Tibial artery (tissue), 4 donors: ENCODE measurements around the gene CAMK4.

ENCODE experiments used
- DNase-seq, 2 donors: peaks; one replicate each; pipeline ENCODE4 v3.0.0-alpha.2; 2019
- H3K27ac ChIP-seq, 2 donors: fragments of 200-600 bp; sonication (generic) in 1 of 2; 1 replicate in 1 of 2; 2 replicates in 1 of 2; pipeline ENCODE4 v1.5.1; 2018 to 2019; ENCODE audit warnings: mild to moderate bottlenecking in 1 of 2
- H3K27me3 ChIP-seq, 2 donors: fragments of 200-600 bp; sonication (generic) in 1 of 2; one replicate each; pipeline versions ENCODE4 v1.5.1 to v1.6.0; 2016 to 2019
- H3K36me3 ChIP-seq, 3 donors: fragments of 200-600 bp; sonication (generic) in 2 of 3; one replicate each; pipeline ENCODE4 v1.5.1; 2016 to 2019; ENCODE audit warnings: mild to moderate bottlenecking in 2 of 3
- H3K4me1 ChIP-seq, 4 donors: fragments of 200-600 bp; sonication (generic) in 2 of 4; 1 replicate in 3 of 4; 2 replicates in 1 of 4; pipeline ENCODE4 v1.5.1; 2016 to 2019
- H3K4me3 ChIP-seq, 2 donors: fragments of 200-600 bp; sonication (generic) in 1 of 2; 1 replicate in 1 of 2; 2 replicates in 1 of 2; pipeline ENCODE4 v1.5.1; 2018 to 2019; ENCODE audit warnings: mild to moderate bottlenecking in 2 of 2
- H3K9me3 ChIP-seq, 3 donors: fragments of 200-600 bp; sonication (generic) in 1 of 3; one replicate each; pipeline ENCODE4 v1.5.1; 2016 to 2019
- intact Hi-C: fragments of 100-400 bp; cut with DNase I; formaldehyde crosslinking; loops from one replicate; pipeline ENCODE4 v1.15.0; 2023; ENCODE audit warnings: low total_unique reads
- TF ChIP-seq, protein P1 (sequence below), 2 experiments: fragments of 200-600 bp in 1 of 2; fragments of 450-650 bp in 1 of 2; IDR thresholded peaks; one replicate each; pipeline ENCODE4 v1.5.1; 2017 to 2019; ENCODE audit warnings: antibody characterized with exemption in 2 of 2, mild to moderate bottlenecking in 1 of 2, moderate library complexity in 1 of 2

The CAMK4 gene

DNA sequence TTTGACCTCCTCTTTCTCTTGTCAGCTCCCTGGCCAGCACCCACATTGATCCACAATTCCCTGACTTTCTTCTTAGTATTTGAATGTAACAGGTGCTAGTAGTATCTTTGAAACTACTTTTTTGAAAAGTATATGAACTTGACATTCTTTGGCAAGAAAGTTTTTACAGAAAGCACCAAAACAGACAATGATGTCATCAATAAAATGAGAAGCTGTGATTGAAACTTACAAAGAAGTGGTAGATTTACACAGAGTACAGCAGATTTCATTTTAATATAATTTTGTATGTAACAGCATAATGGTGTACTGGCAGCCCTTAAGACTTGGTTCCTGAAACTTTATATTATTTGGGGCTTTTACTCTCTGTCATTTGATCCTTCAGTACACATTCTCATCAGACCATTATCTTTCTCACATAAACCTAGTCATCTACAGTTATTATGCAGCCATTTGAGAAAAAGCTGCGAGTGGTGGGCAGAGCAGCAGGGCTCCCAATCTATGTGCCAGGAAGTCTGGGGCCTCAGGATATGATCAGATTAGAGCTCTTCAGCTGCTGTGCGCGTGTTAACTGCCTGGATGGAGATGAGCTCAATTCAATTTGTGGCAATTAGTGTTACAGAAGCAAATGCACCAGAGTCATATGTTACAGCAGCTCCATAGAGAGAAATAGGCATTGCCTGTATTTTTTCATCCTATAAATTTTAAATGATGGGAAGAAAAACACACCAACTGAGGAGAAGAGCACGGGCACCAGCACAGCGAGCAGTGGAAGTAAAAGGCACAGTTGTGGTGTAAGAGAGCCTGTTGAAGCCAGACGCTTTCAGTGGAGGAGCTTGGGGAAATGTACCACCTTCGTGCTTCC lies 162.0 kb downstream of the CAMK4 start:
- Histone ChIP-seq H3K36me3 (no peaks in the 10 kb centered on the region), H3K9me3 (no peaks in the 10 kb centered on the region), H3K4me3 (no peak overlapping the region), H3K4me1 (no peaks in the 10 kb centered on the region), H3K27ac (no peak overlapping the region), H3K27me3 (no peaks in the 10 kb centered on the region)
- DNase-seq, result no peak
- TF ChIP-seq, protein P1, sequence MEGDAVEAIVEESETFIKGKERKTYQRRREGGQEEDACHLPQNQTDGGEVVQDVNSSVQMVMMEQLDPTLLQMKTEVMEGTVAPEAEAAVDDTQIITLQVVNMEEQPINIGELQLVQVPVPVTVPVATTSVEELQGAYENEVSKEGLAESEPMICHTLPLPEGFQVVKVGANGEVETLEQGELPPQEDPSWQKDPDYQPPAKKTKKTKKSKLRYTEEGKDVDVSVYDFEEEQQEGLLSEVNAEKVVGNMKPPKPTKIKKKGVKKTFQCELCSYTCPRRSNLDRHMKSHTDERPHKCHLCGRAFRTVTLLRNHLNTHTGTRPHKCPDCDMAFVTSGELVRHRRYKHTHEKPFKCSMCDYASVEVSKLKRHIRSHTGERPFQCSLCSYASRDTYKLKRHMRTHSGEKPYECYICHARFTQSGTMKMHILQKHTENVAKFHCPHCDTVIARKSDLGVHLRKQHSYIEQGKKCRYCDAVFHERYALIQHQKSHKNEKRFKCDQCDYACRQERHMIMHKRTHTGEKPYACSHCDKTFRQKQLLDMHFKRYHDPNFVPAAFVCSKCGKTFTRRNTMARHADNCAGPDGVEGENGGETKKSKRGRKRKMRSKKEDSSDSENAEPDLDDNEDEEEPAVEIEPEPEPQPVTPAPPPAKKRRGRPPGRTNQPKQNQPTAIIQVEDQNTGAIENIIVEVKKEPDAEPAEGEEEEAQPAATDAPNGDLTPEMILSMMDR (IDR thresholded peaks at IDR 0.05), result no peak
- intact Hi-C loops, result no loop called here

DNA sequence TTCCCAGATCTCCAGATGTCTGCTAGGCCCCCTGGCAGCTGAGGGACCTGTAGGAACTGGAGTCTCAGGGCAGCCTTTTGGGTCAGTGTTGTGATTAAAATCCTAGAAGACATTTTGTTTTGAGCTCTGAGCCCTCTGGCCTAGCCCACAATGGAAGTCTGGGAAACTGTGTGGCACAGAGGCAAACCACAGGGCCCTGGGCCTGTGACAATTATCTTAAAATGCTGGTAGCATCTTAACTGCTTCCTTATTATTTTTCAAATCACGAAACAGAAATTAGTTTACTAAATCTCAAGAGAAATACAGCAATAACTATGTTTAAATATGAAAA lies 162.6 kb downstream of the CAMK4 start:
- Histone ChIP-seq H3K27me3 (no peaks in the 10 kb centered on the region), H3K4me1 (no peaks in the 10 kb centered on the region), H3K9me3 (no peaks in the 10 kb centered on the region), H3K27ac (no peak overlapping the region), H3K36me3 (no peaks in the 10 kb centered on the region), H3K4me3 (no peak overlapping the region)
- intact Hi-C loops, result no loop called here
- TF ChIP-seq, protein P1 (IDR thresholded peaks at IDR 0.05), result no peak
- DNase-seq, result no peak

DNA sequence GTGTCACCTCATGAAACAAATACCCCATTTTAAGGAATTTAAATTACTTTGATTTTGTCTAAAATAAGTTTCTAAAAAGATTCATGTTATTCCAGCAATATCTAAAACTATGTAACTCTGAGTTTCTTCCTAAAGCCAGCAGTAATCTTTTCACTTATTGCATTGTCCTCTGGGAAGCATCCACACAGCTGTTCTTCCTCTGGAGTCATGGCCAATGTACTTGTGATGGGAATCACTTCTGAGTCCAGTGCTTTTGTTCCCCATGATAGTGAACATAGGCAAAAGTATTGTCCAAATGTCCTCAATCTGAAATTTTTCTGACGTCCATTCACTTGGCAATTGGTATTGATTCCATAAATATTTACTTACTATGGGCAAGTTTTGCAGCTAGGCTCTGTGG lies 163.2 kb downstream of the CAMK4 start:
- H3K4me1 ChIP-seq, result no peaks in the 10 kb centered on the region
- H3K36me3 ChIP-seq, result no peaks in the 10 kb centered on the region
- no peak overlapping the region for H3K27ac ChIP-seq
- no peaks in the 10 kb centered on the region for H3K27me3 ChIP-seq
- H3K9me3 ChIP-seq, result no peaks in the 10 kb centered on the region
- DNase-seq, result no peak
- TF ChIP-seq, protein P1 (IDR thresholded peaks at IDR 0.05), result no peak
- no peak overlapping the region for H3K4me3 ChIP-seq
- intact Hi-C loops, result no loop called here

DNA sequence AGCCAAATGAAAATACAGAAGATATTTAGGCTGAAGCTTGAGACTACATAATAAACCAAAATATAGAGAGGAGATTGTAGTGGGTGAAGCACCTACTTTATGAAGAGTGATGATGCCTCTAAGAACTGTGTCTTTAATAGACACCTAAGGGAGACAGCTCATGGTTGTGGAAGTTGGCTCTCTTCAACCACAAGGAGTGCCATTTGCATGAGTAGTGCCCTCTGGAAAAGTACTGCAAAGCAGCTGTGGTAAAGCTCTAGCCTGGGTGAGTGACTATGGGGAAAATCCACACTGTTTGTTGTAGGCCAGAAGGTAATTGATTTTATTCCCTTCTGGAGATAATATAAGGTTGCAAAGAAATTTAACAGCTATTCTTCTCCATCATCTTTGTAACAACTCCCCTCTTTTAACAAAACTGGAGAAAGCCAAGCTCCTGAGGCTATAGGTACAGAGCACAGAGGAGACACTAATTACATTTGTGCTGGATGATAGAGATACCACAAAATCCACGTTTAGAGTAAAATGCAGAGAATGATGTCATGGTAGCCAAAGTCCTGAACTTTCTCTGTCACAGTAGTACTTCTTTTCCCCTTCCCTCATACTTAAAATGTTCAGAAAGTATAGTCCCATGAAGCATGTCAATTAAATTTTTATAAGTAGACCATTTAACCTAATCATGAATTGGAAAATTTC lies 165.4 kb downstream of the CAMK4 start:
- no peaks in the 10 kb centered on the region for H3K9me3 ChIP-seq
- H3K27ac ChIP-seq, result no peak overlapping the region
- no peaks in the 10 kb centered on the region for H3K4me1 ChIP-seq
- intact Hi-C loops, result no loop called here
- H3K27me3 ChIP-seq, result no peaks in the 10 kb centered on the region
- no peak overlapping the region for H3K4me3 ChIP-seq
- no peak for DNase-seq
- TF ChIP-seq, protein P1 (IDR thresholded peaks at IDR 0.05), result no peak
- H3K36me3 ChIP-seq, result no peaks in the 10 kb centered on the region

DNA sequence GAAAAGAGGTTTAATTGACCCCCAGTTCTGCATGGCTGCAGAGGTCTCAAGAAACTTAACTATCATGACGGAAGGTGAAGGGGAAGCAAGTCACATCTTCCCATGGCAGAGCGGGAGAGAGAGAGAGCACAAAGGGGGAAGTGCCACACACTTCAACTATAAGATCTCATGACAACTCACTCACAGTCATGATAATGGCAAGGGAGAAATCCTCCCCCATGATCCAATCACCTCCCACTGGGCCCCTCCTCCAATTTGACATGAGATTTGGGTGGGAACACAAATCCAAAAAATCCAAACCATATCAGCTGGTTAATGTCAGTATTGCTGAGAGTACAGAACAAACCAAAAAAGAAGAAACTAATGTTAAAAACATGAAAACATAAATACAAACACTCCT lies 168.0 kb downstream of the CAMK4 start:
- no peaks in the 10 kb centered on the region for H3K4me1 ChIP-seq
- no peaks in the 10 kb centered on the region for H3K27me3 ChIP-seq
- no peak overlapping the region for H3K4me3 ChIP-seq
- TF ChIP-seq, protein P1 (IDR thresholded peaks at IDR 0.05), result no peak
- H3K36me3 ChIP-seq, result no peaks in the 10 kb centered on the region
- intact Hi-C loops, result no loop called here
- H3K9me3 ChIP-seq, result no peaks in the 10 kb centered on the region
- DNase-seq, result no peak
- H3K27ac ChIP-seq, result no peak overlapping the region
